Natural killer cell (primary cell): ENCODE measurements around the gene MZF1. TPM values are rescaled to one million over a fixed set of nuclear protein-coding genes. Genes with fewer than 3 reads are reported as not detected.

Experiments
- ATAC-seq, 3 donors: fragments of 150-1000 bp in 2 of 3; fragments of 200-7000 bp in 1 of 3; cut with Tn5 transposase; 1 replicate in 1 of 3; 2 replicates in 2 of 3; pipeline ENCODE4 v1.10.0; 2021; ENCODE audit warnings: mild to moderate bottlenecking in 2 of 3, moderate library complexity in 2 of 3
- DNase-seq, 2 donors: peaks; one replicate each; pipeline versions ENCODE4 v3.0.0 to v3.0.0-alpha.2; 2013 to 2021; ENCODE audit warnings: mixed read lengths in 1 of 2
- H3K27ac ChIP-seq: one replicate; pipeline ENCODE4 v1.5.1; 2013; ENCODE audit warnings: mild to moderate bottlenecking, low read length
- H3K27me3 ChIP-seq: one replicate; pipeline ENCODE4 v1.6.1; 2013; ENCODE audit warnings: low read length; ENCODE audit not compliant: control insufficient read depth, insufficient read depth
- H3K36me3 ChIP-seq: one replicate; pipeline ENCODE4 v1.6.1; 2013; ENCODE audit warnings: low read length; ENCODE audit not compliant: control insufficient read depth, insufficient read depth
- H3K4me1 ChIP-seq: one replicate; pipeline ENCODE4 v1.6.1; 2013; ENCODE audit warnings: low read length; ENCODE audit not compliant: control insufficient read depth, insufficient read depth
- H3K4me3 ChIP-seq: one replicate; pipeline ENCODE4 v1.5.1; 2013; ENCODE audit warnings: low read length
- H3K9me3 ChIP-seq: one replicate; pipeline ENCODE4 v1.6.1; 2013; ENCODE audit warnings: low read length; ENCODE audit not compliant: control insufficient read depth, insufficient read depth
- H3K27ac Mint-ChIP-seq, 2 donors: one replicate each; pipeline ENCODE4 v1.8.0; 2022; ENCODE audit warnings: mild to moderate bottlenecking in 2 of 2, mixed read lengths in 2 of 2, moderate library complexity in 1 of 2
- H3K27me3 Mint-ChIP-seq, 2 donors: one replicate each; pipeline ENCODE4 v1.8.0; 2022; ENCODE audit warnings: low read depth in 2 of 2, mixed read lengths in 2 of 2
- H3K36me3 Mint-ChIP-seq: one replicate; pipeline ENCODE4 v1.8.0; 2022; ENCODE audit warnings: mixed read lengths
- H3K4me1 Mint-ChIP-seq, 2 donors: one replicate each; pipeline ENCODE4 v1.8.0; 2022; ENCODE audit warnings: mixed read lengths in 2 of 2
- H3K4me3 Mint-ChIP-seq: one replicate; pipeline ENCODE4 v1.8.0; 2022; ENCODE audit warnings: mild to moderate bottlenecking, moderate library complexity, mixed read lengths
- H3K9me3 Mint-ChIP-seq, 2 donors: one replicate each; pipeline ENCODE4 v1.8.0; 2022; ENCODE audit warnings: mixed read lengths in 2 of 2
- WGBS: methylation state at CpG from one replicate; pipeline ENCODE4 v1.1.7; 2013; ENCODE audit warnings: missing lambda C conversion rate; ENCODE audit not compliant: insufficient coverage; 5-methylcytosine and 5-hydroxymethylcytosine counted together
- intact Hi-C: fragments of 100-400 bp; cut with micrococcal nuclease; formaldehyde crosslinking; loops from one replicate; pipeline ENCODE4 v1.14.2; 2022
- total RNA-seq, 4 donors: library from RNA; stranded (reverse); fragments of 120-200 nt in 1 of 4; gene quantifications; one replicate each; pipeline versions ENCODE4 v1.2.3 to v1.2.4, GENCODE V29; 2013 to 2022
- TF ChIP-seq, protein P1 (sequence below): fragments of 200-600 bp; IDR thresholded peaks from one replicate; pipeline ENCODE4 v1.8.0; 2022; ENCODE audit warnings: antibody characterized with exemption

MZF1 gene
- total RNA-seq, 3 donors from 2014 or later (not counting 1 experiment from before 2014, with no cell fraction given), result 24.9 to 40.1 (median 37.3) TPM

DNA sequence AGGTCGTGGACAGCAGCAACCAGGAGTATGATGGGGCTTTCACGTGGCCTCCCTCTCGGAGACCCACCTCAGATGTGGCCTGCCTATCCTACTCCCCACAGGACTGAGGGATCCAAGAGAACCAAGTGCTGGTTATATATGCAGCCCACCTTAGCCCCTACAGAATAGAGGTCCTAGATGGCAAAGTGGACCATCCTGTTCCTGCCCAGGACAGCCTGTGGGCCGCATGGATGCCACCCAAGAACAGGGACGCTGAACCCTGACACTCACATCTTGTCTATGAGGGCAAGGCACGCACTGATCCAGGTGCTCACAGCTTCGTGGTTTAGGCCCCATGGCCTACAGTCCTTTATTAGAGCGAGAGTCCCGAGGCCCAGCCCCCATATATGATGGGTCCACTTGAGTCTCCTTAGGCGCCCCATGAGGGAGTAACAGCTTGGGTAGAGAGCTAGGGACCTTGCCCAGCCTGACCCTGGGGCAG is 59.9 kb downstream of the MZF1 start:
- Mint-ChIP-seq H3K4me1 (peaks cover 3 to 34% of the 10 kb centered on the region in 2 donors), H3K9me3 (no peaks in the 10 kb centered on the region), H3K4me3 (peak overlapping the region; percentile 76), H3K27me3 (no peaks in the 10 kb centered on the region), H3K36me3 (no peaks in the 10 kb centered on the region), H3K27ac (peak overlapping the region; percentile 76 to 85)
- ATAC-seq, result no peak
- Histone ChIP-seq H3K4me1 (peaks cover 34% of the 10 kb centered on the region), H3K36me3 (peaks cover 16% of the 10 kb centered on the region), H3K4me3 (no peak overlapping the region), H3K27ac (peak overlapping the region; percentile 64), H3K27me3 (no peaks in the 10 kb centered on the region), H3K9me3 (no peaks in the 10 kb centered on the region)
- no peak for DNase-seq
- 93% methylated on average over 9 of the region's 10 CpGs for WGBS
- TF ChIP-seq, protein P1, sequence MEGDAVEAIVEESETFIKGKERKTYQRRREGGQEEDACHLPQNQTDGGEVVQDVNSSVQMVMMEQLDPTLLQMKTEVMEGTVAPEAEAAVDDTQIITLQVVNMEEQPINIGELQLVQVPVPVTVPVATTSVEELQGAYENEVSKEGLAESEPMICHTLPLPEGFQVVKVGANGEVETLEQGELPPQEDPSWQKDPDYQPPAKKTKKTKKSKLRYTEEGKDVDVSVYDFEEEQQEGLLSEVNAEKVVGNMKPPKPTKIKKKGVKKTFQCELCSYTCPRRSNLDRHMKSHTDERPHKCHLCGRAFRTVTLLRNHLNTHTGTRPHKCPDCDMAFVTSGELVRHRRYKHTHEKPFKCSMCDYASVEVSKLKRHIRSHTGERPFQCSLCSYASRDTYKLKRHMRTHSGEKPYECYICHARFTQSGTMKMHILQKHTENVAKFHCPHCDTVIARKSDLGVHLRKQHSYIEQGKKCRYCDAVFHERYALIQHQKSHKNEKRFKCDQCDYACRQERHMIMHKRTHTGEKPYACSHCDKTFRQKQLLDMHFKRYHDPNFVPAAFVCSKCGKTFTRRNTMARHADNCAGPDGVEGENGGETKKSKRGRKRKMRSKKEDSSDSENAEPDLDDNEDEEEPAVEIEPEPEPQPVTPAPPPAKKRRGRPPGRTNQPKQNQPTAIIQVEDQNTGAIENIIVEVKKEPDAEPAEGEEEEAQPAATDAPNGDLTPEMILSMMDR, result no peak
- intact Hi-C loops, result no loop called here

Other genes starting within 250 kb of the MZF1 start
- 1 to 10 TPM; 2.9 to 4.8 (median 3.2) TPM for gene ZSCAN22, start 246.3 kb downstream of the MZF1 start, total RNA-seq
- gene A1BG, start 219.8 kb downstream of the MZF1 start, total RNA-seq, result 10 to 100 TPM in 1 of 3 donors, 1 to 10 TPM in 2; 2.0 to 10.6 (median 3.5) TPM
- under 1 TPM; 0.40 to 0.61 (median 0.60) TPM for gene ZNF497, start 210.6 kb downstream of the MZF1 start, total RNA-seq
- gene ZNF837, start 192.3 kb downstream of the MZF1 start, total RNA-seq, result 1 to 10 TPM in 2 of 3 donors, under 1 TPM in 1; 0.63 to 1.4 (median 1.3) TPM
- gene RPS5, start 186.1 kb downstream of the MZF1 start, total RNA-seq, result 100 to 1,000 TPM; 406 to 580 (median 525) TPM
- gene RNF225, start 177.7 kb downstream of the MZF1 start, total RNA-seq, result under 1 TPM in 1 of 3 donors, not detected in 2; 0.39 TPM
- gene ZNF584, start 164.7 kb downstream of the MZF1 start, total RNA-seq, result 1 to 10 TPM; 1.6 to 3.9 (median 2.8) TPM
- 1 to 10 TPM in 2 of 3 donors, under 1 TPM in 1; 0.88 to 1.6 (median 1.5) TPM for gene ZNF132, start 133.2 kb downstream of the MZF1 start, total RNA-seq
- gene ZNF324B, start 121.7 kb downstream of the MZF1 start, total RNA-seq, result 10 to 100 TPM; 10.4 to 11.4 (median 11.4) TPM
- 10 to 100 TPM; 21.3 to 23.7 (median 23.3) TPM for gene ZNF324, start 106.3 kb downstream of the MZF1 start, total RNA-seq
- 10 to 100 TPM; 11.9 to 14.5 (median 13.5) TPM for gene ZNF446, start 97.0 kb downstream of the MZF1 start, total RNA-seq
- gene SLC27A5, start 61.3 kb downstream of the MZF1 start, total RNA-seq, result 1 to 10 TPM; 4.6 to 7.0 (median 4.7) TPM
- 10 to 100 TPM in 1 of 3 donors, 1 to 10 TPM in 2; 9.6 to 12.6 (median 9.8) TPM for gene ZBTB45, start 53.5 kb downstream of the MZF1 start, total RNA-seq
- 100 to 1,000 TPM; 330 to 451 (median 408) TPM for gene TRIM28, start 29.3 kb downstream of the MZF1 start, total RNA-seq
- gene CHMP2A, start 18.2 kb downstream of the MZF1 start, total RNA-seq, result 10 to 100 TPM; 82.7 to 95.7 (median 94.7) TPM
- 10 to 100 TPM; 71.0 to 89.5 (median 81.9) TPM for gene UBE2M, start 14.7 kb downstream of the MZF1 start, total RNA-seq